DOHH2 (cell line): Measurements from ENCODE around the gene ERP27.

Source experiments
- H3F3A ChIP-seq: fragments of 200-600 bp; sonication (generic), shearing (Covaris generic); 2 replicates; pipeline ENCODE4 v1.6.0; 2016; ENCODE audit warnings: antibody characterized with exemption, mild to moderate bottlenecking; ENCODE audit not compliant: control insufficient read depth, insufficient read depth
- H3K27ac ChIP-seq: fragments of 200-600 bp; sonication (generic); 2 replicates; pipeline ENCODE4 v1.5.1; 2014; ENCODE audit warnings: low read depth, mild to moderate bottlenecking, low read length, moderate library complexity
- H3K27me3 ChIP-seq: fragments of 200-600 bp; sonication (generic); 2 replicates; pipeline ENCODE4 v1.6.1; 2014; ENCODE audit warnings: mild to moderate bottlenecking, low read length, mixed read lengths; ENCODE audit not compliant: control insufficient read depth
- H3K36me3 ChIP-seq: fragments of 200-600 bp; sonication (generic); 2 replicates; pipeline ENCODE4 v1.6.1; 2014; ENCODE audit warnings: mild to moderate bottlenecking, low read length, moderate library complexity, mixed read lengths; ENCODE audit not compliant: control insufficient read depth
- H3K4me1 ChIP-seq: fragments of 200-600 bp; sonication (generic); 2 replicates; pipeline ENCODE4 v1.6.1; 2014; ENCODE audit warnings: mild to moderate bottlenecking, low read length, mixed read lengths; ENCODE audit not compliant: control insufficient read depth
- H3K4me2 ChIP-seq: fragments of 200-600 bp; sonication (generic); 2 replicates; pipeline ENCODE4 v1.6.0; 2014; ENCODE audit warnings: mild to moderate bottlenecking, low read length, moderate library complexity
- H3K4me3 ChIP-seq: fragments of 200-600 bp; sonication (generic); 2 replicates; pipeline ENCODE4 v1.5.1; 2014; ENCODE audit warnings: mild to moderate bottlenecking, low read length, mixed read lengths
- H3K79me2 ChIP-seq: fragments of 200-600 bp; sonication (generic); 2 replicates; pipeline ENCODE4 v1.6.1; 2014; ENCODE audit warnings: mild to moderate bottlenecking, low read length, mixed read lengths; ENCODE audit not compliant: control insufficient read depth
- H3K9me2 ChIP-seq: fragments of 200-600 bp; sonication (generic); replicated peaks from 2 replicates; pipeline ENCODE4 v1.6.1; 2014; ENCODE audit warnings: mild to moderate bottlenecking, low read length, mixed read lengths; ENCODE audit not compliant: control insufficient read depth
- H3K9me3 ChIP-seq: fragments of 200-600 bp; sonication (generic); 2 replicates; pipeline ENCODE4 v1.6.1; 2014; ENCODE audit warnings: antibody characterized with exemption, low read length, mixed read lengths; ENCODE audit not compliant: control insufficient read depth, insufficient read depth
- H4K20me1 ChIP-seq: fragments of 200-600 bp; sonication (generic); 2 replicates; pipeline ENCODE4 v1.6.0; 2014; ENCODE audit warnings: low read depth, mild to moderate bottlenecking, antibody characterized with exemption, low read length, moderate library complexity; ENCODE audit not compliant: control insufficient read depth, insufficient read depth
- EZH2phosphoT487 ChIP-seq: fragments of 200-600 bp; sonication (generic); IDR thresholded peaks from 2 replicates; pipeline ENCODE4 v1.6.1; 2017; ENCODE audit warnings: borderline replicate concordance, mild to moderate bottlenecking, antibody characterized with exemption, low read length, moderate library complexity, mixed read lengths
- TF ChIP-seq, protein P1 (sequence below): fragments of 200-600 bp; sonication (generic); IDR thresholded peaks from one replicate; pipeline ENCODE4 v1.5.1; 2014; ENCODE audit warnings: antibody characterized with exemption, mild to moderate bottlenecking, low read depth, low read length; ENCODE audit not compliant: poor library complexity, severe bottlenecking

The ERP27 gene

GRCh38 chr12:14946162-14946561 is 7.8 kb upstream of the ERP27 start:
- H4K20me1 ChIP-seq: no peaks in the 10 kb centered on the region
- no peak overlapping the region for H3K27ac ChIP-seq
- TF ChIP-seq, protein P1, sequence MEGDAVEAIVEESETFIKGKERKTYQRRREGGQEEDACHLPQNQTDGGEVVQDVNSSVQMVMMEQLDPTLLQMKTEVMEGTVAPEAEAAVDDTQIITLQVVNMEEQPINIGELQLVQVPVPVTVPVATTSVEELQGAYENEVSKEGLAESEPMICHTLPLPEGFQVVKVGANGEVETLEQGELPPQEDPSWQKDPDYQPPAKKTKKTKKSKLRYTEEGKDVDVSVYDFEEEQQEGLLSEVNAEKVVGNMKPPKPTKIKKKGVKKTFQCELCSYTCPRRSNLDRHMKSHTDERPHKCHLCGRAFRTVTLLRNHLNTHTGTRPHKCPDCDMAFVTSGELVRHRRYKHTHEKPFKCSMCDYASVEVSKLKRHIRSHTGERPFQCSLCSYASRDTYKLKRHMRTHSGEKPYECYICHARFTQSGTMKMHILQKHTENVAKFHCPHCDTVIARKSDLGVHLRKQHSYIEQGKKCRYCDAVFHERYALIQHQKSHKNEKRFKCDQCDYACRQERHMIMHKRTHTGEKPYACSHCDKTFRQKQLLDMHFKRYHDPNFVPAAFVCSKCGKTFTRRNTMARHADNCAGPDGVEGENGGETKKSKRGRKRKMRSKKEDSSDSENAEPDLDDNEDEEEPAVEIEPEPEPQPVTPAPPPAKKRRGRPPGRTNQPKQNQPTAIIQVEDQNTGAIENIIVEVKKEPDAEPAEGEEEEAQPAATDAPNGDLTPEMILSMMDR: no peak
- no peak for TF ChIP-seq EZH2phosphoT487
- H3K9me3 ChIP-seq: peaks cover 2% of the 10 kb centered on the region; the same call in 1 of the 2 replicates
- H3K4me2 ChIP-seq: no peak overlapping the region
- H3K27me3 ChIP-seq: no peaks in the 10 kb centered on the region
- H3F3A ChIP-seq: peaks cover 53% of the 10 kb centered on the region
- H3K4me3 ChIP-seq: no peak overlapping the region
- H3K36me3 ChIP-seq: peaks cover 94% of the 10 kb centered on the region
- H3K9me2 ChIP-seq: no peaks in the 10 kb centered on the region
- H3K79me2 ChIP-seq: peaks cover 43% of the 10 kb centered on the region
- peaks cover 47% of the 10 kb centered on the region for H3K4me1 ChIP-seq

DNA sequence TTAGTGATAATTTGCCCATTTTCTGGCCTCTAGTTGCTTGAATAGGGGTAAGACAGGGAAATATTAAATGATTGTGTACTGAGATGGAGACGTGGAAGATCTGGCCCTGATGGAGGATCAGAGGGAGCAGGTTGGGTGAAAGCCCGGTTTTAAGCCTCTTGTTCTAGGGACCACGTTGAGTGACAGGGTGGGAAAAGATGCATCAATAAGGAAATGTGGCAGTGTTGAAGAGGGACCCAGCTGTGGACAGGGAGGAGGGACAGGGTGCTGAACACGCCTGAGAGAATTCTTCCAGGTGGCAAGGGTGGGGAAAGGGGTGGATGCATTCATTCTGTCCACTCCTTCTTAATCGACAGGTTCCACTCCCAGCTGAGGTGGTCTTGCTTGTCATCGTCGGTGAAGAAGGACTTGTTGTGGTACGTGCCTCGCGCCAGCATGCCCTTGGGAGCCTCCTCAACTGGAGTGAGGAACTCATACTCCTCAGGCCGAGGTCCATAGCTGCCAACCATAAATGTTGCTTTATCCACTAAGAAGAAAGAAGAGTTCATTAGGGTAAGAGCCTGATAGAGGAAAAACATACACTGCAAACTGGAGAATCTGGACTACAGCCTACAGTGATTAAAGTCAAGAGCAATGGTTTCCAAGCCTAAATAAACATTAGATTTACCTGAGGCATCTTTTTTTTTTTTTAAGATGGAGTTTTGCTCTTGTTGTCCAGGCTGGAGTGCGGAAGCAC is 4.0 kb upstream of the ERP27 start:
- peaks cover 31% of the 10 kb centered on the region for H3K4me1 ChIP-seq
- H3K4me2 ChIP-seq: no peak overlapping the region
- no peak overlapping the region for H3K27ac ChIP-seq
- H3F3A ChIP-seq: peaks cover 46% of the 10 kb centered on the region
- H3K27me3 ChIP-seq: no peaks in the 10 kb centered on the region
- no peaks in the 10 kb centered on the region for H4K20me1 ChIP-seq
- peaks cover 7% of the 10 kb centered on the region; the same call in 1 of the 2 replicates for H3K9me3 ChIP-seq
- TF ChIP-seq, protein P1: no peak
- TF ChIP-seq EZH2phosphoT487: no peak
- H3K36me3 ChIP-seq: peaks cover 83% of the 10 kb centered on the region
- no peaks in the 10 kb centered on the region for H3K9me2 ChIP-seq
- no peak overlapping the region for H3K4me3 ChIP-seq
- H3K79me2 ChIP-seq: peaks cover 10% of the 10 kb centered on the region

GRCh38 chr12:14941369-14941768 is 3.0 kb upstream of the ERP27 start:
- H3K9me2 ChIP-seq: no peaks in the 10 kb centered on the region
- H3K79me2 ChIP-seq: 0 out of 2 replicates have a peak, but pooled peaks cover 2% of the 10 kb centered on the region
- H3K9me3 ChIP-seq: peaks cover 7% of the 10 kb centered on the region; the same call in 1 of the 2 replicates
- no peaks in the 10 kb centered on the region for H4K20me1 ChIP-seq
- peaks cover 45% of the 10 kb centered on the region for H3F3A ChIP-seq
- peaks cover 73% of the 10 kb centered on the region for H3K36me3 ChIP-seq
- H3K27ac ChIP-seq: no peak overlapping the region
- peaks cover 30% of the 10 kb centered on the region for H3K4me1 ChIP-seq
- H3K27me3 ChIP-seq: no peaks in the 10 kb centered on the region
- no peak overlapping the region for H3K4me3 ChIP-seq
- no peak overlapping the region for H3K4me2 ChIP-seq
- TF ChIP-seq, protein P1: no peak
- TF ChIP-seq EZH2phosphoT487: no peak
